ENCODE measurements around the gene SNAP29.

GRCh38 chr22:20875296-20875695 is 16.5 kb downstream of the SNAP29 start:
- TF ChIP-seq POLR2A (IDR thresholded peaks at IDR 0.05; ENCODE audit: low read depth, low read length), result no peak
- no peak for TF ChIP-seq POLR2AphosphoS5 (IDR thresholded peaks at IDR 0.05; ENCODE audit: low read depth, low read length)

Measured in GM12892 (cell line).